Erythroblast (primary cell): ENCODE data around the gene RAB28.

Experiments used
- GATA1 ChIP-seq: IDR thresholded peaks from 2 replicates; pipeline ENCODE4 v1.6.1; 2011; ENCODE audit warnings: low read depth, mild to moderate bottlenecking, control low read depth, low read length, moderate library complexity
- POLR2A ChIP-seq: IDR thresholded peaks from 2 replicates; pipeline ENCODE4 v1.6.1; 2011; ENCODE audit warnings: mild to moderate bottlenecking, low read length

GRCh38 chr4:13515268-13515667 is 31.1 kb upstream of the RAB28 start:
- TF ChIP-seq POLR2A: no peak
- no peak for TF ChIP-seq GATA1
